GM19395 (cell line): ENCODE results near the gene DLX4.

Source experiments
- ATAC-seq: cut with Tn5 transposase; IDR thresholded peaks from one replicate; pipeline ENCODE4 v1.9.1; 2021; ENCODE audit warnings: mild to moderate bottlenecking, moderate library complexity; ENCODE audit not compliant: unreplicated experiment

The DLX4 gene

DNA sequence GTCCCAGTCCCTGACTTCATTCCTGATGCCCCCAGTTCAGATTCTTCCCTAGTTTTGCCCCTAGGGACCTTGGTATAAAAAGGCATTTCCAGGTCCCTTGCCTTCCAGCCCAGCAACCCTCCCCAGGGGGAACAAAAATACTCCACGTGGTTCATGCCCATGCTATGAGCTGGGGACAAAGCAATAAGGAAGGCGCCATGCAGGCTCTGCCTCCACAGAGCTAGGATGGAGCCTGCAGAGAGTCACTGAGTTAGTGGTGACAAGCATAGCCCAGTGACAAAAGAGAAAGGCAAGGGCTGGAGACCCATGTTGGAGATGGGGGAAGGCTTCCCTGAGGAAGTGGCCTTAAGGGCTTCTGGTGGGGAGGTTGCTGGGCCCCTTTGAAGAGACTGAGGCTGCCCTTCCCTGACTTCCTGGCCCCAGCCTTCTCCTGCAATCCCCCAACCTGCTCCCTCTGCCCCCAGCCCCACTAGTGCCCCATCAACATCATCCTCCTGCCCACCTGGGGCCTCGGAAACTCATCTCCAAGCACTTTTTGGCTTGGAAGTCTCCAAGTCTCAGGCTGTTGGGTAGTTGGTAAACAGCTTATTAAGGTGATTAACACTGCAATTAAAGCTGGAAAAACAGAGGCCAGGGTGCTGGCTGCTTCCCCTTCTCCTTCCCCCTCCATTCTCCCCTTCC lies 16.5 kb downstream of the DLX4 start:
- ATAC-seq: no peak

DNA sequence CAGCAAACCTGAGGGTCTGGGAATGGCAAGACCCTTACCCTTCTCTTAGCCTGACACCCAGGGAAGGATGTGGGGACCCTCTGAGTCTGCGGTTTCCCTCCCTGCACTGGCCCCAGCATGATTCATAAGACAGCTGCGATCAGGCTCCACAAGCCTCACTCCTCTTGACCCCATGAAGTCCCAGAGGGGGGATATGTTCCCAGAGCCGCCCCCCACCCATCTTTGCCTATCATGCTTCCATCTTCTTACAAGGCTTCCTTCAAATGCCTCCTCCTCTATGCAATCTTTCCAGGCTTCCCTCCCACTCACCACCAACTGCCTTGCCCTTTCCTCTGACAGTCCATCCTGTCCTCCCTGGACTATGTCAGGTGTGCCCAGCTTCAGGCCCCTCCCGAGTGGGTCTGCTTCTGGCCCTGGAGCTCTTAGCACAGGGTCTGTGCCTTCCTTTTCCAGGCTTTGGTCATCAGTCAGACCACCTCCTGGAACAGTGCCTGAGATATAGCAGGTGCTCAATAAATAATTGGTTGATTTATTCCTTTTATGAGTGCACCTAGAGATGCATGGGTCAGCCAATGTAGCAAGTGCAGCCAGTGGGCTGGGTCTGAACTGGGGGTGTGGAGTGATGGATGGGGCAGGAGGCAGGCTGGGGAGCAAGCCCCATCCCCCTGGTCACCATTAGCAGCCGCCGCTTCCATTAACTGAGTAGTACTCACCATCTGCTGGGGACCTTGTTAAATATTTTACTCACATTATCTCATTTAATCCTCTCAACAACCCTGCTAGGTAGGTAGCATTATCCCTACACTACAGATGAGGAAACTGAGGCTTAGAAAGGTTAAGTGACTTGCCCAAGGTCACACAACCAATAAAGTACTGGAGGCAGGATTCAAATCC lies 17.7 kb downstream of the DLX4 start:
- ATAC-seq: no peak

DNA sequence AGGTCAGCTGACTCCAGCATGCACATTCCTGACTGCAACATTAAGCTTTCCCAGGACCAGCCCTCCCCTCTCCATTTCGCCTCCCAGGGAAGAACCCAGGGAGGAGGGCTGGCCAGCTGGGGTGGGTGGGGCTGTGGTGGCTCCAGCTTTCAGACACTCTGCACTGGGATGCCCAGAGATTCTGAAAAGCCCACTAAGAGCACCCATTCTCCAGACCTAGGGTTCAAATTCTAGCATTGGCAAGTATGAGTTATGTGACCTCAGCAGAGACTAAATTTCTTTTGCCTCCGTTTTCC lies 18.2 kb downstream of the DLX4 start:
- no peak for ATAC-seq

DNA sequence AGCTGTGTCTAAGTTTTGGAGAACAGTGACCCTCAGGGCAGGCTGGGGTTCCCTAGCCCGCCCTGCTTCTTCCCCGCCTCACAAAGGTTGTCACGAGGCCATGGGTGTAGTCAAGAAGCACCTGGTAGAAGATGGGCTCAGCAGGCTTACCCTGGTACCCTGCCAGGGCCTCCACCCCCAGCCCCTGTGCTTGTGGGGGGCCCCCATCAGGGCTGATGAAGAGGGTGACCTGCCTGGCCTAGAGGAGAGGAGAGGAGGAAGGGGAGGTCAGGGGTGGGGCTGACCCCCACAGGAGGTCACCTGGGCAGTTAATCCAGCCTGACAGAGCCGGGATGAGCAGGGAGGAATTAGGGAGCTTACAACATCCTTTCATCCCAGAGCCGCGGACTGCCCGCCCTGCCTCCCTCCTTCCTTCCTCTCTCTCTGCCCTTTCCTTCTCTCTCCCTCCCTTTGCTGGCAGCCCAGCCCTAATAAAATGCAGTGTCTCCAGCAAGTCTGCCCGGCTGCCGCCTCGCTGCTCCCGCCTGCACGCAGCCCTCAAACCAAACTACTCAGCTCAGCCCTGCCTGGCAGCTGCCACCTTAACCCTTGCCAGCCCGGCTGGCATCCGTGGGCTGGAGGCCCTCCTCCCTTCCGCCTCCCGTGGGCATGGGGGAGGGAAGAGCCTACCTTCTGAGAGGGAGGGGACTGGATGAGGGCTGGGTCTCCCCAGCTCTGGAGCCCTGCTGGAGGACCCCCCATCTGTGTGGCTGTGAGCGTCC lies 18.9 kb downstream of the DLX4 start:
- no peak for ATAC-seq

DNA sequence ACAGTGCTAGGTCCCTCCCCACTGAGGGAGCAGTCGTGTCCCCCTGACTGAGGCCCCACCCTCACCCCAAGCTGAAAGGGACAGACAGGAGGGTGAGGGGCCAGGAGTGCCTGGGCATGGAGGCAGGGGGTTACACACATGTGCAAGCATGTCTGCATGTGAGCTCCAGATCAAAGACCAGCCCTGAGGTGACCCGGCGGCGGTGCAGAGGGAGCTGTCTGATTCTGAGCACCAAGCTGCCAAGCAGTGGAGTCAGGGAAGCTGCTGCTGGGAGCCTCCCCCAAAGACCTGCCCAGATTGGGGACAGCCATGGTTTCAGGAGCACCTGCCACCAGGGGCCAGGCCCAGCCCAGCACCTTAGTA lies 20.5 kb downstream of the DLX4 start:
- ATAC-seq: no peak

DNA sequence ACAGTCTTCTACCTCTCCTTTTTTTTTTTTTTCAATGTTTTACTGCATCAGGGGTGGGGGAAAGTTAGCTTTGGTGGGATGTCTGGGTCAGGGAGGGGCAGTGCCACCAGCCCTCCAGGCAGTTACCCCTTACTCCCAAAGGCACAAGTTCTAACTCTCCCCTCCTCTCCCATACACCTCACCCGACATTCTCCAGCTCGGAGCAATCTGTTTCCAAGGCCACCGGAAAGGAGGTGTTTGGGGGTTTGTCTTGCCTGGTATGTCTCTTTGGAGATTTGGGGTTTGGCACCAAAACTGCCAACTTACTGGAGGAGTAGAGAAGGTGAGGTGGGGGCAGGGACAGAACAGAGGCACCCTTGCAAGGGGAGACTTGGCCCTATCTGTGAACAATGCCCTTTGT lies 21.3 kb downstream of the DLX4 start:
- ATAC-seq: no peak

DNA sequence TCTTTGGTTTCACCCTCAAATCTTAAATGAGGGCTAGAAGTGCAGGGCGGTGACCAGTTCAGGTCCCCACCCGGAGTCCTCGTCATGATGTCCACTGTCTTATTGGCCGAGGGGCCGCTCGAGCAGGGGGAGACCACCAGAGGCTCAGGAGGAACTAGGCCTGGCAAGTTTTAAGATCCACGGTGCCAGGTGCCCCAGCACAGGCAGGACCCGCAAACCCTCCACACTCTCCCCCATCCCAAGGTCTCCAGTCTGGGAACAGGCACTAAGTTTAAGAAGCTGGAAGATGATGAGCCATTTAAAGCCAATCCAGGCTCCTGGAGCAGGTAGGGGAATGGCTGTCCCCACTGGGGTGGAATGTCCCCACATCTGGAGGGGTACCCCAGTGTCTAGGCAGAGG lies 21.9 kb downstream of the DLX4 start:
- ATAC-seq: no peak

DNA sequence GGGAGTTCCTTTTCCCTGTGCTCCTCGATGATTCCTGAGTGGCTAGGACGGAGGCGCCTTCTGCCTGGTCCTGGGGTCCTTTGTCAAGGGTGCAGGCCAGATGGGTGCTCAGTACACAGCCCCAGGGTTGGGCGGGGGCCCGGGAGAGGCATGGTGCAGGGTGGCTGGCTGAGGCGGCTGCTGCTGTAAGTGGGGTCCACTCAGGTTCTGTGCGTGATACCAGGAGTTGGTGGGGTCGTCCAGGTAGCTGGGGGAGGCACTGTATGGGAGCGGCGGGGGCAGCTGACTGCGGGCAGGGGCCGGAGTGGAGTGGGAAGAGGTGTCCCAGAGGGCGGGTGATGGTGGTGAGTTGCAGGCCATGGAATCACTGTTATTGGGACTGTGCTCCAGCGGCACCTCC lies 22.4 kb downstream of the DLX4 start:
- ATAC-seq: no peak

DNA sequence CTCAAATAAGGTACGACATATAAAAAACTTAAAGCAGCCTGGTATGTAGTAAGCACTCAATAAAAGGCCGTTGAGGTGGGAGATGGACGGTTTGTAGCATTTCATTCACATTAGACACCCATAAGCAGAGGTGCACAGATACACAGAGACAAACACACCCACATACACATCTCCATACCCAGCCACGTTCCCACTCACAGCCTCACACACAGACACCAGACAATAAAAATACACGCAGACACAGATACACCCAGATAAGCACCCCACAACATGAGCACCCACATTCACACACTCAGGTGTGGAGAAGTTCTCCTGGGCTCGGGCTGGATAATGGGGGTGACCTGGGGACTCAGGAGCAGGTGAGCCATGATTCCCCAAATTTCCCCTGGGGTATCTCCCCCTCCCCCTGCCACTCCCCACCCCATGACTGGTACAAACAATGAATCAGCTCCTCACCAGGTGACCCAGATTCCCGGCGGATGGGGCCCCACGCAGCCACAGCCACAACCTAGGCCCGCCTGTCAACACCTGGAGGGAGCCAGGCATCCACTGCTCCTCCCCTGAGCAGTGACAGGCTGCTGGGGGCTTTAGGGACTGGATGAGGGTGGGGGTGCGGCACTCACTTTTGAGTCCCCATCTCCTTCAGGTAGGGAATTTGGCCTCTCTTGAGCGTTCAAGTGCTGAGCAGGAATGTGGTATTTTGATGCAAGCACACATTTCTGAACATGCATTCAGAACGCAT lies 23.4 kb downstream of the DLX4 start:
- ATAC-seq: no peak

DNA sequence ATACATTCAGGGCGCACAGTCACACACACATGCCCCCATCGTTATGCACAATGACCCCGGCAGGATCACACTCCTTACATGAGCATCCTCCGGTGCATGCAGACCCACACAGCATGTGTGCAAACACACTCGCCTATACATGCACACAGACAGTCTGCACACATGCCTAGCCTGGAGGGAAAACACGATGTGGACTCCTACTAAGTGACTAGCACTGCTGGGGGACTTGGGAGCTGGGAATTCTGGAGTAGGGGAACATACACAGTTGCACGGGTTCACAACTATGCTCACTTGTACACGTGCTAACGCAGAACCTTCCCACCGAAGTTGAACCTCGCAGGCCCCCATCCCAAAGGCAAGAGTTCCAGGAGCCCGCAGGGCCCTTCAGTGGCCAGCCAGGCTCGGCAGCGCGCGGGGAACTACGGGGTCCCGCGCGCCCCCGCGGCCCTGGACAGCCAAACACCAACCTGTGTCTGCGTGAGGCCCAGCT lies 24.0 kb downstream of the DLX4 start:
- ATAC-seq: no peak

DNA sequence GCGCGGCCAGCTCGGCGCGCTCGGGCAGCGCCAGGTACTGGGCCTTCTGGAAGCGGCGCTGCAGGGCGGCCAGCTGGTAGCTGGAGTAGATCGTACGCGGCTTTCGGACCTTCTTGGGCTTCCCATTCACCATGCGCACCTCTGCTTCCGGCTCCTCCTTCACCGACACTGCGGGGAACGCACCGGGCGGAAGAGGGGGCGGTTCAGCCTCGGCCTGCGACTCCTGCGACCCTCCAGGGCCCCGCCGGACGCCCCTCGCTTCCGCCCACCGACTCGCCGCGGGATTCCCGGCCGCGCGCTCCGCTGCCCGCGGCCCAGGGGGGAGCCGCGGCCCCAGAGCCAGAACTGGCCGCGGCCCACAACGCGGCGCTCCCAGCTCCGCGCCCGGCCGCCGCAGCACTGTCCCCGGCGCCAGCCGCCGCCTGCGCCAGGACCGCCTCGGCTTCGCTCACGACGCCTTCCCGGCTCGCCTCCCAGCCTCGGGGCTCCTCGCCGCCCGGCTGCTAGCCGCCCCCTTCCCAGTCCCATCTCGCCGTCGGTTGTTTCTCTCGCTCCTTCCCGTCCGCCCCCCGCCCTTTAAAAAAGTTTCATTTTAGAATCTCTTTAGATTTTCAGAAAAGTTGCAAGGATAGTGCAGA lies 24.6 kb downstream of the DLX4 start:
- ATAC-seq: no peak

DNA sequence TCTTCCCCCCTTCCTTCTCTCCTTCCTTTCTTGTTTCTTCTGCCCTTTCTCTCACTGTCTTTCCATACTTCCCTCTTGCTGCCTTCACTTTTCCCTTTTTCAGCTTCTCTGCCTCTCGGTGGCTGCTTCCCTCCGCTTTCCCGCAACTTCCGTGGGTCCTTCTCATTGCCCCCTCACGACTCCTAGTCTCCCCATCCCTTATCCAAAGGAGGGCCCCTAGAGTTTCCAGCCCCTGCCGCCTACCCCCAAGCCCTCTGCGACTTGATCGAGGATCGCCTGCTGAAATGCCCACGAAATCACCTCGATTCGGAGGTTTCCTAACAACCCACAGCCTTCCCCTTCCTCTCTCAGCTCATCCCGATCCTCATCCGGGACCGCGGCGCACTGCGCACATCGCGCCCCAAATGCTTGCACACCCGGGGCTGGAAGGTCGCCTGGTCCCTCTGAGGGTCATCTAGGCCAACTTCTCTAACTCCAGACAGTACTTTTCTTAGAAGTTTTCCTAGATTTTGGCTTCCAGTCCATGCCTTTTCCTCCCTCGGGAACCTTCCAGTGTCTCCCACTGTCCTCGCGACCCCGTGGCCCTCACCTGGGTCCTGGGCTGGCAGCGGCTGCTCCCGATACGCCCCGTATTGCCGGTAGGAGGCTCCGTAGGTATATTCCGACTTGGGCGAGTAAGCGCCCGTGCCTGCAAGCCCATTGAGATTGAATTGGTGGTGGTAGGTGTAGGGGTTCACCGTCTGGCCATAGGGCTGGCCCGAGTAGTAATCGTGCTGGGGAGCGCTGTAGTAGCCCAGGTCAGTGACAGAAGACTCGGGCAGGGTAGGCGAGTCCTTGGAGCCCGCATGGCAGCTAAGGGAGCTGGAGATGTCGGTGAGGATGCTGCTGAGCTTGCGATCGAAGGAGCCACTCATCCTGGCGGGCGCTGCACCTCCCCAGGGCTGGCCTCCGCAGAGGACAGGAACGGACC lies 25.4 kb downstream of the DLX4 start:
- no peak for ATAC-seq

DNA sequence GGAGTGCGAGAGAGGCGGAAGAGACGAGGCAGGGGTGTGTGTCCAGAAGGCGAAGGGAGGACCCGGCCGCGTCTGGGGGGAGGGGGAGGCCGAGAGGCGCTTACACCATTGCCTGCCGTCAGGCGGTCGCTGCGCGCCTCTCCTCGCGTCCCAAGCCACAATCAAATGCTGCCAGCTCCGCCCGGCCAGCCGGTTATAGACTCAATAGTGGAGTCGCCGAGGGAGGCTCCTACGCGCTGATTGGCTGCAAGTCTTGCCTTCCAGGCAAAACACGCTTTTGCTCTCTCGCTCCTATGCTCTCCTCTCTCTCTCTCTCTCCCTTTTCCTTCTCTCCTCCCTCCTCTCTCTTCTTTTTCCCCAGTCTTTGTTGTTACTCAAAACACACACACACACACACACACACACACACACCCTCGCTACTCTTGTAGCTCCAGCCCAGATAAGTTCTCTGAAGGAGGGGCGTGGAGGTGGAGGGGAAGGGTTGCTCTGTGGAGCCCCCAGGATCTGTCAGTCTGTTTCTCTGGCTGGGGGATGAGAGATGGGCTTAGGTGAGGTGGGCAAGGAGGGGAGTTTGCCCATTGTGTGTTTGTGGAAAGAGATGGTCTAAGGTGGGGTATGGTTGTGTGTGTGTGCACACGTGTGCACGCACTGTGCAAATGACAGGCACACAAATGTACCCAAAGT lies 26.2 kb downstream of the DLX4 start, which contains the start of gene DLX3:
DLX3 (minus strand) TSS at position 170 of the 684 bp plus-strand sequence. CDS start 226 bp downstream, outside the sequence.
- ATAC-seq: no peak

DNA sequence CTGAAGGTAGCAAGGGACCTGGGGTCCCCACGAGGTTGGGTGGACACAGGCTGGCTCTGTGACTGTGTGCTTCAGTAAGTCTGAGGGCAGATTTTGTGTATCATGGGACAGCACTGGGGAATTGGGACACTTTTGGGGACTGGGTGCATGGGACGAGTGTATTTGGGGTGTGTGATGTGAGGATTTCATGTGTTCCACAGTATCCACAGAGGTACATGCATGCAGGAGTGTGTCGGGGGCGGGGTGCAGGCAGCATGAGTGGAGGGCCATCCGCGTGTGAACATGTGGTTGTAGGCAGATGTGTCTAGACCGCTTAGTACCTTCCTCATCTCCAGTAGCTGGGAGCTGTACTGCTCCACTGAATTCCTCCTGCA lies 27.1 kb downstream of the DLX4 start:
- no peak for ATAC-seq

DNA sequence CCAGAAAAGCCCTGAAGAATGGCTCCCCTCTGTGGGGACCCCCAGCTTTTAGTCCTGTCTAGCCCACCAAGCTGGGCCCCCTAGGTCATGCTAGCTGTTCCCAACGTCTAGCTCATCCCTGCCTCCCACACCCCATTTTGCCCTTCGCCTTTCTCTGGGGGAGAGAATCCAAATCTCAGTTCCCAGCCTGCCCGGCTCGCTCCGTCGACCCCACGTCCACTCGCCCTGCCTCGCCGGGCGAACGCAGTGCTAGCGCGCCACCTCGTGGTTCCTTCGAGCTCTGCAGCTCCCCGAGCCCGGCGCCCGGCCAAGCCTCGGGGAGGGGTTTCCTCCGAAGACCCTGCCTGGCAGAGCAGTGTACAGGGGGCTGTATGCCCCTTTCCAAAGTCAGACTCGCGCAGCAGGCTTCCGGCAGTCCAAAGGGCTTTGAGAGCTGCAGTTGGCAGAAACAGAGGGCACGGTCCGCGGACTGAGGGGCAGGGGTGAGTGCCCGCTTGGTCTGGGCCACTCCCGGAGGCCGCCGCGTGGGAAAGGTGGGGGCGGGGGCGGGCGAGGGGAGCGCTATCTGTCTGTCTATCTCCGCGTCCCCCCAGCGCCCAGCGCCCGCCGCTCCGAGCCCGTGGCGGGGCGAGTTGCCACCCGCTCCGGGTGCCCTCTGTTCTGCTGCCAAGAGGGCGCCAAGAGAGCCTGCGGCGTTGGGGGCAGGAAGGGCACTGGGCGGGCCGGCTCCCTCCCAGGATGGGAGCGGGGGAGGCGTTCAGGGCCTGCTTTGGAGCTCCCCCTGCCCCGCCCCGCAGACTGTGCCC lies 27.7 kb downstream of the DLX4 start:
- ATAC-seq: no peak

DNA sequence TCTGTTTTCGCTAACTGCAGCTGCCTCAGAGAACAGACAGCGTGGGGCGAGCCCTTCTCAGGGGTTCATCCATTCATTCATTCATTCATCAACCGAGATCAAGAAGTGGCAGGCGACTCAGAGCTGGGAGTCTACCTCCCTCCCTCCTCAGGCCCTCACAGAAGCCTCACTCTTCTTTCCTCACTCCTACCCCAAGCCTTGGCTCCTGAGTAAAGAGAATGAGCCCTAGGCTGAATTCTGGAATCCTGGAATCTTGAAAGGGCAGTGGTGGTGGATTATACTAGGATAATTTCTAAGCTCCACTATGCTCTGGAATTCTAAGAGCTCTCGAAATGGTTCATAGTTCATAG lies 28.3 kb downstream of the DLX4 start:
- no peak for ATAC-seq

DNA sequence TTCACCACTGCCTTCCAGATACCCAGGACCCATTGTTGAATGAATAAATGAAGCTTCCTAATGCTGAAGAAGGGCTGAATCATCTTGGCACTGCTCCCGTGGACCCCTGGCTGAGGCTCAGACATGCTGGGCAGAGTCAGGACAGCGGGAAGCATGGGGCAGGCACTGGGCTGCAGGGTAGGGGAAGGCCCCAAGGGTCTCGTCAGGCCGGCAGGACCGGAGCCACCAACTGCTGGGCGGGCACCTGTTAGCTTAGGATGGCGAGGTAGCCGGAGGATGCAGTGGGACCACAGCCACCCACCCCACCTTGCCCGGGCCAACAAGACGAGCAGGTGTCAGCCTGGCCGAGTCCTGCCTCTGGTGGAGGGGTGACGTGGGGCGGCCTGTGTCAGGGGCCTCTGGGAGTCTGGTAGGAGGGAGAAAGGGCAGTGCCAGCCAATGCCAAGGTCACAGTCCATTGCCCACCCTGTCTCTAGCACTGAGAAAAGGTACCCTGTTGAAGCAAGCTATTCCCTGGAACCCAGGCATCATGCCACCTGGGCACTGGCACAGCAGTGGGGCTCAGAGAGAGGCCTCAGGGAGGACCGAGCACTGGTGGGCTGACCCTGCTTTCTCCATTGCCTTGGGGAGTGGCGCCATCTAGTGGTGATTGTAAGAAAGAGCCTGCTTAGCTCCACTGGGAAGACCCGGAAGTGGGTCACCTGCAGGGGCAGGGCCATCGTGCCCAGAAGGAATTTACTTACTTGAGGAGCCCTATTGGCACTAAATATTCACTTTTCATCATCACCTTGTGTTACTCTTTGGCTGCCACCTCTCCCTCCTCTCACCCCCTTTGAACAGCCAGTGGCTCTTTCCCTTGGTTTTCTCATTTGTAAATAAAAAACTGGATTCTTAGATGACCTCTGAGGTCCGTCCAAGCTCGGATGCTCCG lies 29.0 kb downstream of the DLX4 start:
- ATAC-seq: no peak
